GM18870 (cell line): Measurements from ENCODE around the gene MAML2.

ENCODE experiments used
- ATAC-seq: cut with Tn5 transposase; IDR thresholded peaks from one replicate; pipeline ENCODE4 v1.9.1; 2021; ENCODE audit warnings: moderate library complexity; ENCODE audit not compliant: unreplicated experiment

Gene MAML2

GRCh38 chr11:95933594-95933993, 409.4 kb downstream of the MAML2 start:
- ATAC-seq = no peak

- no peak for ATAC-seq
Observed at GRCh38 chr11:95931916-95932315, 411.1 kb downstream of the MAML2 start.

GRCh38 chr11:95930948-95931347, 412.0 kb downstream of the MAML2 start:
- no peak for ATAC-seq

- no peak for ATAC-seq
Observed at GRCh38 chr11:95926726-95927125, 416.3 kb downstream of the MAML2 start.
